Measurements from ENCODE around the gene TMEM184C.

TMEM184C gene

DNA sequence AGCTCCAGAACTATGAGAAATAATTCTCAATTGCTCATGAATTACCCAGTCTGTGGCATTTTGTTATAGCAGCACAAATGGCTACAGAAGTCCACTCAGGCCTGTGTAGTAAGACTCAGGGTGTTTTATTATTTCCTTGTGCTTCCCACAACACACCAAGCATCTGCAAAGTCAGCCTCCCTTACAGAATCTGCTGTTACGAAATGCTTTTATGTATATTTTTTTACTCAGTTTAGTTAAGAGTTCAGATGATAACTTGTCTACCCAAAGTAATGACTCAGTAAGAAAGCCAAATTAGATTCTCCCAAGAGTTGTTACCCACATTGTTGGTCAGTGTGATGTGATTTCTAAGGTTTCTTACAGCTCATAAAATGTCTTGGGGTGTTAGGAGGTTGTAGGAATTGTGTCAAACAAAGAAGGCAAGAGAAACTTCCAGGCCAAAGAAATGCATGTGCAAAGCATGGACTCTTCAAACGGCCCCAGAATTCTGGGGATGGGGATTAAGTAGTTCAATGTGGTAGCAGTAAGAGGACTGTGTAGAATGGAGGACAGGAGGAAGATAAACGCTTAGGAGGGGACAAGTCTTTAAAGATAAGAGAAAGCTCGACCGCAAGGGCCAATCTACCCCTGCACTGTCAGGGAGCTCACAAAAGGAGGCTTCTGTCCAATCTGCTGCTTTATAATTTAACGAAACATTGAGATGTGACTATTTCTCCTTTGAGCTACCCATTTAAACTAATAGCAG lies 35.4 kb upstream of the TMEM184C start:
- ChIA-PET CTCF (no interaction called here), POLR2A (interaction anchor here (0.6 kb wide), 2 partner anchors 67 to 391 kb away, joined by 3 to 4 read pairs; no protein-coding TSS in a partner anchor)
- no peaks in the 10 kb centered on the region for H3K27me3 ChIP-seq (replicated peaks in 2 of 5; ENCODE audit: control insufficient read depth in 4 of 5, insufficient read depth in 5 of 5, low read length in 4 of 5)
- no peak for DNase-seq
- no peak overlapping the region for H3K27ac ChIP-seq (ENCODE audit: insufficient read depth in 1 of 2, low read depth in 1 of 2, low read length in 2 of 2, poor library complexity in 1 of 2, severe bottlenecking in 2 of 2)
- no peaks in the 10 kb centered on the region for H3K36me3 ChIP-seq (ENCODE audit: control insufficient read depth in 4 of 4, insufficient read depth in 4 of 4, low read length in 3 of 4)
- peaks cover 0 to 4% (median 0%) of the 10 kb centered on the region in 5 experiments for H3K9me3 ChIP-seq (ENCODE audit: control extremely low read depth in 1 of 5, control insufficient read depth in 4 of 5, insufficient read depth in 2 of 5, low read depth in 1 of 5, low read length in 4 of 5)
- no peak overlapping the region for H3K4me3 ChIP-seq (ENCODE audit: control insufficient read depth in 1 of 7, extremely low read depth in 1 of 7, insufficient read depth in 4 of 7, low read depth in 2 of 7, low read length in 6 of 7)
- WGBS (ENCODE audit: insufficient coverage) = 90% methylated on average over 4 of the region's 6 CpGs
- H3K4me1 ChIP-seq (ENCODE audit: control extremely low read depth in 1 of 4, control insufficient read depth in 4 of 4, insufficient read depth in 4 of 4, low read length in 3 of 4) = no peaks in the 10 kb centered on the region

DNA sequence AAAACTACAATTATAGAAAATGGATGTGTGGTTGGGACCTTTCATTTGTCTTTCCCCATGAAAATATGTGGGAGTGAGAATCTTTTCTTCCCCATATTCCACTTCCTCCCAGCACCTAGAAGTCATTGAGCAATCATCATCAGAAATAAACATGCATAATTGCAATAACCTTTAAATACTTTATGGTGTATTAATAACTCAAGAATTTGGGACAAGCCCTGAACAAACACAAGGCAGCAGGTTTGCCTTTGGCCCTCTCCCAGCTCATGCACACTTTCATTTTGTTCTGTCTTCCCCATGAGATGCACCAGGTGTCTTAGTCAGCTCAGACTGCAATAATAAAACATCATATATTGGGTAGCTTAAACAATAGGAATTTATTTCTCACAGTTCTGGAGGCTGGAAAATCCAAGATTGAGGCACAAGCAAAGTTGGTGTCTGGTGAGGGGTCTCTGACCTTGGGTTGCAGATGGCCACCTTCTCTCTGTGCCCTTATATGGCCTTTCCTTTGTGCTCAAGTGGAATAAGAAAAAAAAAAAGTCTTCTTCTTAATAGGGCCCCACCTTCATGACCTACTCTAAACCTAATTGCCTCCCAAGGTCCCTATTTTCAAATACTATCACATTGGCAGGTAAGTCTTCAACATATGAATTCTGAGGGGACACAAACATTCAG lies 34.7 kb upstream of the TMEM184C start:
- DNase-seq = no peak
- POLR2A ChIA-PET = interaction anchor here (0.6 kb wide), 2 partner anchors 68 to 390 kb away, joined by 3 to 4 read pairs; no protein-coding TSS in a partner anchor
- CTCF ChIA-PET = no interaction called here
- Histone ChIP-seq H3K4me1 (ENCODE audit: control extremely low read depth in 1 of 4, control insufficient read depth in 4 of 4, insufficient read depth in 4 of 4, low read length in 3 of 4) (no peaks in the 10 kb centered on the region), H3K4me3 (ENCODE audit: control insufficient read depth in 1 of 7, extremely low read depth in 1 of 7, insufficient read depth in 4 of 7, low read depth in 2 of 7, low read length in 6 of 7) (no peak overlapping the region), H3K36me3 (ENCODE audit: control insufficient read depth in 4 of 4, insufficient read depth in 4 of 4, low read length in 3 of 4) (no peaks in the 10 kb centered on the region), H3K27ac (ENCODE audit: insufficient read depth in 1 of 2, low read depth in 1 of 2, low read length in 2 of 2, poor library complexity in 1 of 2, severe bottlenecking in 2 of 2) (no peak overlapping the region), H3K9me3 (ENCODE audit: control extremely low read depth in 1 of 5, control insufficient read depth in 4 of 5, insufficient read depth in 2 of 5, low read depth in 1 of 5, low read length in 4 of 5) (peaks cover 0 to 4% (median 0%) of the 10 kb centered on the region in 5 experiments), H3K27me3 (replicated peaks in 2 of 5; ENCODE audit: control insufficient read depth in 4 of 5, insufficient read depth in 5 of 5, low read length in 4 of 5) (no peaks in the 10 kb centered on the region)

DNA sequence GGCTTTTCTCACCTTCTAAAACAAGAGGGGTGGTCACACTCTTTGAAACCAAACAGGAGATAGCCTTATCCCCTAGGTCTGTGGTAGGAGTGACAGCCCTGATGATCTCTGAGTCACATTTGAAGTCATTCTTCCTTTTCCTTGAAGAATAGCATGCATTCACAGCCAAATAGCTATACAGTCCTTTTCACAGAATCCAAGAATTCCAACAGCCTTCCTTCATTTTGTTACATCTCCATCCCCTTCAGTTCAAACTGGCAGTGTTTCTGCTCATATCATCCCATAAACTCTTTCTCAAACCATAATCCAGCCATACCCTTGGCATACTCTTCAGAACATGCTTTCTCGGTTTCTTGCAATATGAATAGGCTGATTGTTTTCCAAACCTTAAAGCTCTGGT lies 33.3 kb upstream of the TMEM184C start:
- ChIA-PET POLR2A (no interaction called here), CTCF (no interaction called here)
- no peak overlapping the region for H3K4me3 ChIP-seq (ENCODE audit: control insufficient read depth in 1 of 7, extremely low read depth in 1 of 7, insufficient read depth in 4 of 7, low read depth in 2 of 7, low read length in 6 of 7)
- H3K27ac ChIP-seq (ENCODE audit: insufficient read depth in 1 of 2, low read depth in 1 of 2, low read length in 2 of 2, poor library complexity in 1 of 2, severe bottlenecking in 2 of 2) = no peak overlapping the region
- DNase-seq = no peak
- no peaks in the 10 kb centered on the region for H3K4me1 ChIP-seq (ENCODE audit: control extremely low read depth in 1 of 4, control insufficient read depth in 4 of 4, insufficient read depth in 4 of 4, low read length in 3 of 4)
- 100% methylated on average over 1 of the region's 1 CpG for WGBS (ENCODE audit: insufficient coverage)
- no peaks in the 10 kb centered on the region for H3K36me3 ChIP-seq (ENCODE audit: control insufficient read depth in 4 of 4, insufficient read depth in 4 of 4, low read length in 3 of 4)
- peaks cover 0 to 2% (median 0%) of the 10 kb centered on the region in 5 experiments for H3K27me3 ChIP-seq (replicated peaks in 2 of 5; ENCODE audit: control insufficient read depth in 4 of 5, insufficient read depth in 5 of 5, low read length in 4 of 5)
- peaks cover 0 to 4% (median 0%) of the 10 kb centered on the region in 5 experiments for H3K9me3 ChIP-seq (ENCODE audit: control extremely low read depth in 1 of 5, control insufficient read depth in 4 of 5, insufficient read depth in 2 of 5, low read depth in 1 of 5, low read length in 4 of 5)

DNA sequence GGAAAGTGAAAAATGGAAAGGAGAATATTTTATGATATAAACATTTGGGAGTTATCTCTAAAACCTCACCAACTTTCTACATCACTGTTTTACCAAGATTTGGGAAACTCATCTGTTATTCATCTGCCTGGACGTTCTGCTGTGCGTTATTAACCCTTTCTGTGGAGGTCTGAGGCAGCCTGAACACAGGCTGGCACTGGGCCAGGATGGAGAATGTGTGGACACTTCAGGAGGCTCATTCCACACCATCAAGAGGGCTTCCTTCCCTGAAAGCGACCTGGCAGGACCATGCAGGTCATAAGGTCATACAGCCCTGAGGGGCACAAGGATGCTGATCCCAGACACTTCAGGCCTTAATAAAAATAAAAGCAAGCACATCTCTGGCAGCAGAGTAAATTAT lies 31.2 kb upstream of the TMEM184C start:
- ChIA-PET POLR2A (no interaction called here), CTCF (interaction anchor here (0.7 kb wide), 1 partner anchor 301 kb away, joined by 3 read pairs; no protein-coding TSS in a partner anchor)
- WGBS (ENCODE audit: insufficient coverage) = 82% methylated on average over 3 of the region's 3 CpGs
- Histone ChIP-seq H3K9me3 (ENCODE audit: control extremely low read depth in 1 of 5, control insufficient read depth in 4 of 5, insufficient read depth in 2 of 5, low read depth in 1 of 5, low read length in 4 of 5) (peaks cover 0 to 4% (median 0%) of the 10 kb centered on the region in 5 experiments), H3K4me1 (ENCODE audit: control extremely low read depth in 1 of 4, control insufficient read depth in 4 of 4, insufficient read depth in 4 of 4, low read length in 3 of 4) (no peaks in the 10 kb centered on the region), H3K4me3 (ENCODE audit: control insufficient read depth in 1 of 7, extremely low read depth in 1 of 7, insufficient read depth in 4 of 7, low read depth in 2 of 7, low read length in 6 of 7) (no peak overlapping the region), H3K27ac (ENCODE audit: insufficient read depth in 1 of 2, low read depth in 1 of 2, low read length in 2 of 2, poor library complexity in 1 of 2, severe bottlenecking in 2 of 2) (no peak overlapping the region), H3K36me3 (ENCODE audit: control insufficient read depth in 4 of 4, insufficient read depth in 4 of 4, low read length in 3 of 4) (no peaks in the 10 kb centered on the region), H3K27me3 (replicated peaks in 2 of 5; ENCODE audit: control insufficient read depth in 4 of 5, insufficient read depth in 5 of 5, low read length in 4 of 5) (peaks cover 0 to 2% (median 0%) of the 10 kb centered on the region in 5 experiments)
- DNase-seq = no peak

GRCh38 chr4:147586637-147587036 lies 30.6 kb upstream of the TMEM184C start:
- H3K4me1 ChIP-seq (ENCODE audit: control extremely low read depth in 1 of 4, control insufficient read depth in 4 of 4, insufficient read depth in 4 of 4, low read length in 3 of 4) = no peaks in the 10 kb centered on the region
- DNase-seq = no peak
- peaks cover 0 to 4% (median 0%) of the 10 kb centered on the region in 5 experiments for H3K9me3 ChIP-seq (ENCODE audit: control extremely low read depth in 1 of 5, control insufficient read depth in 4 of 5, insufficient read depth in 2 of 5, low read depth in 1 of 5, low read length in 4 of 5)
- CTCF ChIA-PET = interaction anchor here (0.7 to 1.2 kb wide), 2 partner anchors 68 to 301 kb away, joined by 3 to 5 read pairs; no protein-coding TSS in a partner anchor
- 100% methylated on average over 3 of the region's 4 CpGs for WGBS (ENCODE audit: insufficient coverage)
- H3K4me3 ChIP-seq (ENCODE audit: control insufficient read depth in 1 of 7, extremely low read depth in 1 of 7, insufficient read depth in 4 of 7, low read depth in 2 of 7, low read length in 6 of 7) = no peak overlapping the region
- H3K27ac ChIP-seq (ENCODE audit: insufficient read depth in 1 of 2, low read depth in 1 of 2, low read length in 2 of 2, poor library complexity in 1 of 2, severe bottlenecking in 2 of 2) = no peak overlapping the region
- H3K27me3 ChIP-seq (replicated peaks in 2 of 5; ENCODE audit: control insufficient read depth in 4 of 5, insufficient read depth in 5 of 5, low read length in 4 of 5) = peaks cover 0 to 2% (median 0%) of the 10 kb centered on the region in 5 experiments
- POLR2A ChIA-PET = no interaction called here
- H3K36me3 ChIP-seq (ENCODE audit: control insufficient read depth in 4 of 4, insufficient read depth in 4 of 4, low read length in 3 of 4) = no peaks in the 10 kb centered on the region

DNA sequence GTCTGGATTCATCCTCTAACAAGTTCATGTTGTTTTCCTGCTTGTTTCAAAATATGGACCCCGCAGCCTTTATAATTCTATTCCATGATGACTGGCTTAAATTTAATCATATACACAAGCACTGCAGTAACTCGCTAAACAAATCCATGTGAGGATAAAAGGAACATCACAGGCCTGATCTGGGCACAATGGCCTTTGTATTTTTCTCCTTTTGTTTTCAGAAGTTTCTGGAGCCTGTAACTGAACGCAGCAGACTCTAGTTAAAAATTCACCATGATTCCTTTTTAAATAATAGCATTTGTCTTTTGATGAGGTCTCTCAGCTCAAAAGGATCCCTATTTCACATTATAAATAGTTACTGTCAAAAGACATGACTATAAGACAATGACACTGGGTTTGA lies 30.2 kb upstream of the TMEM184C start:
- ChIA-PET POLR2A (no interaction called here), CTCF (interaction anchor here (0.7 to 1.2 kb wide), 2 partner anchors 68 to 300 kb away, joined by 3 to 5 read pairs; no protein-coding TSS in a partner anchor)
- peaks cover 0 to 4% (median 0%) of the 10 kb centered on the region in 5 experiments for H3K9me3 ChIP-seq (ENCODE audit: control extremely low read depth in 1 of 5, control insufficient read depth in 4 of 5, insufficient read depth in 2 of 5, low read depth in 1 of 5, low read length in 4 of 5)
- WGBS (ENCODE audit: insufficient coverage) = 100% methylated on average over 2 of the region's 3 CpGs
- no peaks in the 10 kb centered on the region for H3K4me1 ChIP-seq (ENCODE audit: control extremely low read depth in 1 of 4, control insufficient read depth in 4 of 4, insufficient read depth in 4 of 4, low read length in 3 of 4)
- no peak for DNase-seq
- H3K27ac ChIP-seq (ENCODE audit: insufficient read depth in 1 of 2, low read depth in 1 of 2, low read length in 2 of 2, poor library complexity in 1 of 2, severe bottlenecking in 2 of 2) = no peak overlapping the region
- H3K4me3 ChIP-seq (ENCODE audit: control insufficient read depth in 1 of 7, extremely low read depth in 1 of 7, insufficient read depth in 4 of 7, low read depth in 2 of 7, low read length in 6 of 7) = no peak overlapping the region
- no peaks in the 10 kb centered on the region for H3K36me3 ChIP-seq (ENCODE audit: control insufficient read depth in 4 of 4, insufficient read depth in 4 of 4, low read length in 3 of 4)
- peaks cover 0 to 2% (median 0%) of the 10 kb centered on the region in 5 experiments for H3K27me3 ChIP-seq (replicated peaks in 2 of 5; ENCODE audit: control insufficient read depth in 4 of 5, insufficient read depth in 5 of 5, low read length in 4 of 5)

GRCh38 chr4:147589586-147589985 lies 27.6 kb upstream of the TMEM184C start:
- Histone ChIP-seq H3K4me3 (ENCODE audit: control insufficient read depth in 1 of 7, extremely low read depth in 1 of 7, insufficient read depth in 4 of 7, low read depth in 2 of 7, low read length in 6 of 7) (no peak overlapping the region), H3K9me3 (ENCODE audit: control extremely low read depth in 1 of 5, control insufficient read depth in 4 of 5, insufficient read depth in 2 of 5, low read depth in 1 of 5, low read length in 4 of 5) (no peaks in the 10 kb centered on the region), H3K36me3 (ENCODE audit: control insufficient read depth in 4 of 4, insufficient read depth in 4 of 4, low read length in 3 of 4) (no peaks in the 10 kb centered on the region), H3K4me1 (ENCODE audit: control extremely low read depth in 1 of 4, control insufficient read depth in 4 of 4, insufficient read depth in 4 of 4, low read length in 3 of 4) (no peaks in the 10 kb centered on the region), H3K27me3 (replicated peaks in 2 of 5; ENCODE audit: control insufficient read depth in 4 of 5, insufficient read depth in 5 of 5, low read length in 4 of 5) (peaks cover 0 to 2% (median 0%) of the 10 kb centered on the region in 5 experiments), H3K27ac (ENCODE audit: insufficient read depth in 1 of 2, low read depth in 1 of 2, low read length in 2 of 2, poor library complexity in 1 of 2, severe bottlenecking in 2 of 2) (no peak overlapping the region)
- ChIA-PET CTCF (interaction anchor here (1.0 to 2.8 kb wide), 8 partner anchors 9 to 433 kb away, joined by 3 to 14 read pairs (median 4); no protein-coding TSS in a partner anchor), POLR2A (interaction anchor here (0.6 kb wide), 1 partner anchor 31 kb away, joined by 3 read pairs; no protein-coding TSS in a partner anchor)
- WGBS (ENCODE audit: insufficient coverage) = no CpG with 5 or more reads among the region's 1 CpG
- DNase-seq = no peak

Measured in common myeloid progenitor, CD34-positive (primary cell).